Breast epithelium (tissue), 4 donors: ENCODE results near the gene CTXN2. TPM values are rescaled to one million over a fixed set of nuclear protein-coding genes. Genes with fewer than 3 reads are reported as not detected.

Source experiments
- DNase-seq, 2 donors: peaks; one replicate each; pipeline ENCODE4 v3.0.0-alpha.2; 2019; ENCODE audit warnings: low spot score in 2 of 2
- H3K27ac ChIP-seq, 2 donors: fragments of 200-600 bp; sonication (generic) in 1 of 2; one replicate each; pipeline ENCODE4 v1.5.1; 2016 to 2019; ENCODE audit warnings: mild to moderate bottlenecking in 1 of 2
- H3K27me3 ChIP-seq, 2 donors: fragments of 200-600 bp; sonication (generic) in 1 of 2; one replicate each; pipeline versions ENCODE4 v1.5.1 to v1.6.0; 2017 to 2019; ENCODE audit warnings: control low read depth in 1 of 2, mild to moderate bottlenecking in 1 of 2
- H3K36me3 ChIP-seq: fragments of 200-600 bp; one replicate; pipeline ENCODE4 v1.5.1; 2019
- H3K4me1 ChIP-seq, 2 donors: fragments of 200-600 bp; sonication (generic); one replicate each; pipeline ENCODE4 v1.5.1; 2016 to 2019; ENCODE audit warnings: control low read depth in 1 of 2
- H3K4me3 ChIP-seq, 3 donors: fragments of 200-600 bp; sonication (generic); 1 replicate in 2 of 3; 2 replicates in 1 of 3; pipeline ENCODE4 v1.5.1; 2016 to 2019; ENCODE audit warnings: mild to moderate bottlenecking in 3 of 3, moderate library complexity in 2 of 3
- H3K9me3 ChIP-seq, 2 donors: fragments of 200-600 bp; sonication (generic) in 1 of 2; one replicate each; pipeline ENCODE4 v1.5.1; 2016 to 2019; ENCODE audit warnings: control low read depth in 1 of 2
- POLR2A ChIP-seq: fragments of 450-650 bp; IDR thresholded peaks from one replicate; pipeline ENCODE4 v1.6.1; 2016; ENCODE audit warnings: antibody characterized with exemption, mild to moderate bottlenecking, moderate library complexity
- POLR2AphosphoS5 ChIP-seq, 3 donors: sonication (generic); formaldehyde crosslinking; IDR thresholded peaks; one replicate each; pipeline ENCODE4 v1.6.1; 2017; ENCODE audit warnings: antibody characterized with exemption in 3 of 3
- intact Hi-C: fragments of 100-400 bp; cut with DNase I; formaldehyde crosslinking; loops from one replicate; pipeline ENCODE4 v1.15.1; 2023; ENCODE audit warnings: low total_unique reads
- total RNA-seq, 3 donors: library from RNA; depleted of rRNA; stranded (reverse); fragments of >200 nt; gene quantifications; one replicate each; pipeline ENCODE4 v1.1.0, GENCODE V29; 2016
- TF ChIP-seq, protein P1 (sequence below), 3 donors: fragments of 450-650 bp; IDR thresholded peaks; one replicate each; pipeline ENCODE4 v1.5.1; 2016 to 2017; ENCODE audit warnings: antibody characterized with exemption in 3 of 3, mild to moderate bottlenecking in 3 of 3, moderate library complexity in 3 of 3

The CTXN2 gene
- total RNA-seq, 3 donors from 2014 or later = not detected

DNA sequence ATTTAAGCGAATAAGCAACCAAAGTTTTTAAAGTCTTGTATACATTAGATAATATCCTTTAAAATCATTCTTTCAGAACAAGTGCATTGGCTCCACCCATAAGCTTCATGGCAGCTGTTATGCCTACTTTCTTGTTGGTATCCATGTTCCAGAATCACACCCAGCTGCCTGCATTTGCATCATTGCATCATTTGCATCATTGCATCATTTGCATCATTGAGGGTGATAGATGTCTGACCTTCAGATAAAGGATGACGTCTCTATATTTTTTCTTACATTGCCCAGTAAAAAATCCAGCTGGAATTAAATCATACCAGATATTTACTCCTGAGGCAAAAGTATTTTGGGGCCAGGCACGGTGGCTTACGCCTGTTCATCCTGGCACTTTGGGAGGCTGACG is 56.9 kb downstream of the CTXN2 start:
- Histone ChIP-seq H3K9me3 (no peaks in the 10 kb centered on the region), H3K36me3 (no peaks in the 10 kb centered on the region), H3K27me3 (no peaks in the 10 kb centered on the region), H3K27ac (no peak overlapping the region), H3K4me1 (no peaks in the 10 kb centered on the region), H3K4me3 (no peak overlapping the region)
- TF ChIP-seq POLR2A = no peak
- intact Hi-C loops = loop anchor here (2.0 kb wide), 1 partner anchor 42 kb away; the partner anchor contains the start of gene SLC12A1
- DNase-seq = no peak

DNA sequence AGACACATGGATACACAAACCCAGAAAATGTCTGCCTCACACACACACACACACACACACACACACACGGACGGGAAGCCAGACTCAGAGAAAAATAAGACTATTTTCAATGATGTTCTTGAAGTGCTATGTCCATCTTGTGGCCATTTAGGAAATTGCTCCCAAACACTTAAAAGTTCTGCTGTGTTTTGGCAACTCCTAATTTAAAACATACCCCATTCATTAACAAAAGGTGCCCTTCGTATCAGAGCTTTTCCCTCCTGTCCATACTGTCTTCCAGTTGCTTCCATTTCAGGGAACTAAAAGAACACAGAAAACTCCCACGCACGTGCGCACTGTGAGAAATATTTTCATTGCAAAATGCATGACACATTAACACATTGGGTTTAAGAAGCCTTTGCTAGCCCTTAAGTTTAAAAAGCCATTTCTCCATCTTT is 59.2 kb downstream of the CTXN2 start:
- Histone ChIP-seq H3K27ac (no peak overlapping the region), H3K4me1 (no peaks in the 10 kb centered on the region), H3K4me3 (no peak overlapping the region), H3K27me3 (no peaks in the 10 kb centered on the region), H3K9me3 (no peaks in the 10 kb centered on the region), H3K36me3 (no peaks in the 10 kb centered on the region)
- TF ChIP-seq, protein P1, sequence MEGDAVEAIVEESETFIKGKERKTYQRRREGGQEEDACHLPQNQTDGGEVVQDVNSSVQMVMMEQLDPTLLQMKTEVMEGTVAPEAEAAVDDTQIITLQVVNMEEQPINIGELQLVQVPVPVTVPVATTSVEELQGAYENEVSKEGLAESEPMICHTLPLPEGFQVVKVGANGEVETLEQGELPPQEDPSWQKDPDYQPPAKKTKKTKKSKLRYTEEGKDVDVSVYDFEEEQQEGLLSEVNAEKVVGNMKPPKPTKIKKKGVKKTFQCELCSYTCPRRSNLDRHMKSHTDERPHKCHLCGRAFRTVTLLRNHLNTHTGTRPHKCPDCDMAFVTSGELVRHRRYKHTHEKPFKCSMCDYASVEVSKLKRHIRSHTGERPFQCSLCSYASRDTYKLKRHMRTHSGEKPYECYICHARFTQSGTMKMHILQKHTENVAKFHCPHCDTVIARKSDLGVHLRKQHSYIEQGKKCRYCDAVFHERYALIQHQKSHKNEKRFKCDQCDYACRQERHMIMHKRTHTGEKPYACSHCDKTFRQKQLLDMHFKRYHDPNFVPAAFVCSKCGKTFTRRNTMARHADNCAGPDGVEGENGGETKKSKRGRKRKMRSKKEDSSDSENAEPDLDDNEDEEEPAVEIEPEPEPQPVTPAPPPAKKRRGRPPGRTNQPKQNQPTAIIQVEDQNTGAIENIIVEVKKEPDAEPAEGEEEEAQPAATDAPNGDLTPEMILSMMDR (IDR thresholded peaks at IDR 0.05) = peak in 2 of 3 donors; percentile 58 to 64
- no peak for TF ChIP-seq POLR2AphosphoS5 (IDR thresholded peaks at IDR 0.05)
- DNase-seq = no peak
- intact Hi-C loops = no loop called here

DNA sequence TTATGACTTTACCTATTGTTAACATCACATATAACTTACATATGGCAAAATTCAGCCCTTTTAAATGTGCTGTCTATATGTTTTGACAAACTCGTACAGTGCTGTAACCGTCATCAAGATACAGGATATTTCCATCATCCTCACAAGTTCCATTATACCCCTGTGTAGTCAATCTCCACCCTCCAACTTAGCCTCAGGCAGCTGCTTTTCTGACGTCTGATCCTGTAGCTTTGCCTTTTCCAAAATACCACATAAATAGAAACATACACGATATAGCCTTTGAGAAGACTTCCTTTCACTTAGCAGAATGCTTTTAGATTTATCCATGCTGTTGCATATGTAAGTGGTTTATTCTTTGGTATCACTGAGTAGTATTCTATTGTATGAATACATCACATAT is 61.7 kb downstream of the CTXN2 start:
- intact Hi-C loops = no loop called here
- H3K36me3 ChIP-seq = no peaks in the 10 kb centered on the region
- H3K4me1 ChIP-seq = no peaks in the 10 kb centered on the region
- no peaks in the 10 kb centered on the region for H3K9me3 ChIP-seq
- TF ChIP-seq, protein P1 (IDR thresholded peaks at IDR 0.05) = no peak
- TF ChIP-seq POLR2A (no peak), POLR2AphosphoS5 (IDR thresholded peaks at IDR 0.05) (no peak)
- no peak overlapping the region for H3K27ac ChIP-seq
- H3K4me3 ChIP-seq = no peak overlapping the region
- DNase-seq = no peak
- no peaks in the 10 kb centered on the region for H3K27me3 ChIP-seq

Other genes with a start within 250 kb of the CTXN2 start
- gene SLC24A5, start 70.7 kb upstream of the CTXN2 start, total RNA-seq = not detected
- 10 to 100 TPM in 2 of 3 donors, 1 to 10 TPM in 1; 4.8 to 29.4 (median 19.3) TPM for gene MYEF2, start 13.4 kb upstream of the CTXN2 start, total RNA-seq
- under 1 TPM in 1 of 3 donors, not detected in 2; under 0.01 TPM for gene SLC12A1, start 14.6 kb downstream of the CTXN2 start, total RNA-seq
- 100 to 1,000 TPM; 101 to 105 (median 105) TPM for gene DUT, start 139.8 kb downstream of the CTXN2 start, total RNA-seq